LoVo (cell line): ENCODE data around the gene SLC2A14.
"Not testable (repeated sequence)": the region's sequence is repeated elsewhere in the genome, so short reads cannot be mapped to it uniquely, and the experiment has no call there.

Source experiments
- DNase-seq: peaks from one replicate; pipeline ENCODE4 v3.0.0-alpha.2; 2016; ENCODE audit warnings: low spot score

The SLC2A14 gene

GRCh38 chr12:7872566-7873319, at the start of gene SLC2A14:
Gene SLC2A14, minus strand, starts transcription at chr12:7872915. Its CDS starts 3,035 bp downstream, at chr12:7869880.
- no peak for DNase-seq

DNA sequence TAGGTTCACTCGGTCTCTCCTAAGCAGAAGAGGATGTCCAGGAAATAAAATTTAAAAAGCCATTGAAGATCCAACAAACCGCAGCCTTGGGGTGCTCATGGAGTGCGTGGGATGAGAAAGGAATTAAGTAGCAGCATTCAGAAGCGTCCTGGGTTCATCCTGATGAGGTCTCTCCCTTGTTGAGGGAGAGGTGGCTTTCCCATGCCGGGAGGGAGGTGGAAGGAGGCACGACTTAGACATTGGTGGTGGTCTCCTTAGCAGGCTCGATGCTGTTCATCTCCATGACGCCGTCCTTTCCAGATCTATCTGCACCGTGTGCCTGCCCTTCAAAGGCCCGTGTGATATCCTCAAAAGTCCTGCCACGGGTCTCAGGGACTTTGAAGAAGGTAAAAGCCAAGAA, 48.5 kb upstream of the SLC2A14 start:
- not testable (repeated sequence) for DNase-seq

GRCh38 chr12:7918268-7918590, 45.5 kb upstream of the SLC2A14 start:
- DNase-seq, result not testable (repeated sequence)

DNA sequence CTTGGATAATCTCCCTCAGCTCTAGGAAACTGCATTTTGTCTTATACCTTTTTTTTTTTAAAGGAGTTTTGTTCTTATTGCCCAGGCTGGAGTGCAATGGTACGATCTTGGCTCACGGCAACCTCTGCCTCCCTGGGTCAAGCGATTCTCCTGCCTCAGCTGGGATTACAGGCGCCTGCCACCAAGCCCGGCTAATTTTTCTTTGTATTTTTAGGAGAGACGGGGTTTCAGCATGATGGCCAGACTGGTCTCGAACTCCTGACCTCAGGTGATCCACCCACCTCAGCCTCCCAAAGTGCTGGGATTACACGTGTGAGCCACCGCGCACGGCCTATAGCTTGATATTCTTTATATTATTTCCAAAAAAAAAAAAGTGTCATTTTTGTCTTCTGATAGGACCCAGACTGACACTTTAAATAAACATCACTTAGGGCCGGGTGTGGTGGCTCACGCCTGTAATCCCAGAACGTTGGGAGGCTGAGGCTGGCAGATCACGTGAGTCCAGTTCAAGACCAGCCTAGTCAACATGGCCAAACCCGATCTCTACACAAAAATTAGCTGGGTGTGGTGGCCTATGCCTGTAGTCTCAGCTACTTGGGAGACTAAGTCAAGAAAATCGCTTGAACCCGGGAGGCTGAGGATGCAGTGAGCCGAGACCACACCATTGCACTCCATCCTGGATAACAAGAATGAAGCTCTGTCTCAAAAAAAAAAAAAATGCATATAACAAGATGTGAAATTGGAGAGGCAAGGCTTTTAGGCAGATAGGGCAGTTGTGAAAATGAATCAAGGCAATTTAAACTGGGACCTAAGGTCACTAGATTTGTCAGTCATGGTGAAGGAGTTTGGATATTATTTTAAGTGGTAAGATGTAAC, 44.9 kb upstream of the SLC2A14 start:
- no peak for DNase-seq

DNA sequence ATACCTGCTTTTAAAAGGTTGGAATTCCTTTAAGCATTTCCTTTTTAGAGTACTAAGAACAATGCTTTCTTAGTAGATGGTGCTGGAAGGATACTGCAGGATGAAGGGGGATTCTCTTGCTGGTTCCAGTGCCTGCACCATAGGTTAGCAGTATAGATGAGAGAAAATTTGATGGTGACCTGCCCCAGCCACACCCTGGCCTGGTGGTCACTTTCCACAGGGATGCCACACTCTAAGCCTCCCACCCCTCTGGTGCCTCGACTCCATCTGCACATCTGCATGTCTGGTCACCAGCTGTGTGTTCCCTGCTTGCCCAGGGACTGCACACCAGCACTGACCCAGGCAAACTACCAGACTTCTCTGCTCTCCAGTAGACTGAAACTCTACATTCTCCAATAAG, 44.2 kb upstream of the SLC2A14 start:
- DNase-seq, result no peak

- no peak for DNase-seq
These were observed 43.1 kb upstream of the SLC2A14 start for GRCh38 chr12:7915661-7916403.

GRCh38 chr12:7910106-7910505, 37.4 kb upstream of the SLC2A14 start:
- not testable (repeated sequence) for DNase-seq

DNA sequence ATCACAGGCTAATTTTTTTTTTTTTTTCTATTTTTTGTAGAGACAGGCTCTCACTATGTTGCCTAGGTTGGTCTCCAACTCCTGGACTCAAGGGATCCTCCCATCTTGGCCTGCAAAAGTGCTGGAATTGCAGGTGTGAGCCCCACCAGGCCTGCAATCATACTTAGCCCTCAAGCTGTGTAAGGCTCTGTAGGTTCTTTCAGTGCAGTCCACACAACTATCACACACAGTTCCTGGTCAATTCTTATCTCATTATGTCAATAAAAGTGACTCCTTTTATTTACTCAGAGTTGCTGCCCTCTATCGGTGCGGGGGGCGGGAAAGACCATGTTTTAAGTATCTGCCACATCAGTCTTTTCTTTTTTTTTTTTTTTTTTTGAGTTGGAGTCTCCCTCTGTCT, 34.3 kb upstream of the SLC2A14 start:
- peak; percentile 87 for DNase-seq

DNA sequence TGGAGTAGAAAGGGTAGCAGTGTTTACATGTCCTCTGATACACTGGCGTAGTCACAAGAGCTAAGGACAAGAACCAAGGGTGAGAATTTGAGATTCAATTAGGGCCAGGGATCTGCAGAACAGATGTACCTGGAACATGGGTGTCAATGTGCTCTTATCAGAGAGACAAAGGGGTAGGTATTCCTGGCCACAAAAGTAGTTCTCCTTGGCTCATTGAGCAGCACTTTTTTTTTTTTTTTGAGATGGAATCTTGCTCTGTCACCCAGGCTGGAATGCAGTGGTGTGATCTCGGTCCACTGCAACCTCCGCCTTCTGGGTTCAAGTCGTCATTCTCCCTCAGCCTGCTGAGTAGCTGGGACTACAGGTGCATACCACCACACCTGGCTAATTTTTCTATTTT, 33.6 kb upstream of the SLC2A14 start:
- DNase-seq, result not testable (repeated sequence)

- DNase-seq, result not testable (repeated sequence)
These were observed 32.9 kb upstream of the SLC2A14 start for GRCh38 chr12:7905600-7906125.

- peak; percentile 41 for DNase-seq
These were observed 32.4 kb upstream of the SLC2A14 start for GRCh38 chr12:7905071-7905470.

- DNase-seq, result not testable (repeated sequence)
These were observed 29.7 kb upstream of the SLC2A14 start for GRCh38 chr12:7902416-7902815.

- DNase-seq, result no peak
These were observed 27.0 kb upstream of the SLC2A14 start for GRCh38 chr12:7899755-7900154.

DNA sequence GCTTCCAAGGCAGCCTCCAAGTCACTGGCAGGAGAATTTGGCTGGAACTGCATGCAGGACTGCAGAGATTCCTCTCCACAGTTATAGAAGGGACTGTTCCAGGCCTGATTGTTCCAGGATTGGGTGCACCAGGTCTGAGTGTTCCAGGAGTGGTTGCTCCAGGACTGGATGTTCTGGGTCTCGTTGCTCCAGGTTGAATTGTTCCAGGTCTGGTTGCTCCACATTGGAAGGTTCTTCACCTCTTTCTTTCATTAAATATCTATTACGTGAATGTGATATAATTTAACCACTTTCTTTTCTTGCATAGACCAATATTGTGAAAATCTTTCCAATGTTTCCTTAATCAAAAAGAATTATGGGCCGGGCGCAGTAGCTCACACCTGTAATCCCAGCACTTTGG, 24.0 kb upstream of the SLC2A14 start:
- not testable (repeated sequence) for DNase-seq

DNA sequence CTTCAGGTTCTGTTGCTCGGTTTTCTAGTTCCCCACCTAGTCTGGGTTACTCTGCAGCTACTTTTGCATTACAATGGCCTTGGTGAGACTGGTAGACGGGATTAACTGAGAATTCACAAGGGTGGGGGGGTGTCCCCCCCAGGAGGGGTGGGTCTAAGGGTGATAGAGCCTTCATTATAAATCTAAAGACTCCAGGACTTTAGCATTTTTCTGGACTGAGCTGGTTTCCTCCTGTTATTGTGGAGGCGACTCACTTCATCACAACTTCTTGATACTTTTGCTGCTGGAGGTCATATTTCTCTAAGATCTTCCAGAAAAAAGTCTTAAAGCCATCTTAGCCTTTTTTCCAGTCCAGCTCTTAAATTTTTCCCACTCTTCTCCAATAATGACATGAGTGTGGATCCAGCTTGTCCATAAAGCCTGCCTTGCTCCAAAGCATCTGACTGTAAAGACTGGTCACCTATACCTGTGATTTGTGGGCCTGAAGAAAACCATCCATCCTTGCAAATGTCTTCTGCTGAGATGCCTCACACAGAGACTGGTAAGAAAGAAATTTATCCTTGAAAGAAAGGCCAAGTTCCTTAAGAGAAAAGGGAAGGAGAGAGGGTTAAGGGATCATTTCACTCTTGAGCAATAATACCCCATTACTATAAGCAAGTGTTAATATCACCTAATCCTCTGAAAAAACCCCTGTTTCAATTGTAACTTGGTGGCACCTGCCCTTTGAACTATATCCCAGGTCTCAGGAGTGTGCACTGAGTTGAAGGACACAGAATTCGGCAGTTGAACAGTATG, 19.7 kb upstream of the SLC2A14 start:
- DNase-seq, result no peak

DNA sequence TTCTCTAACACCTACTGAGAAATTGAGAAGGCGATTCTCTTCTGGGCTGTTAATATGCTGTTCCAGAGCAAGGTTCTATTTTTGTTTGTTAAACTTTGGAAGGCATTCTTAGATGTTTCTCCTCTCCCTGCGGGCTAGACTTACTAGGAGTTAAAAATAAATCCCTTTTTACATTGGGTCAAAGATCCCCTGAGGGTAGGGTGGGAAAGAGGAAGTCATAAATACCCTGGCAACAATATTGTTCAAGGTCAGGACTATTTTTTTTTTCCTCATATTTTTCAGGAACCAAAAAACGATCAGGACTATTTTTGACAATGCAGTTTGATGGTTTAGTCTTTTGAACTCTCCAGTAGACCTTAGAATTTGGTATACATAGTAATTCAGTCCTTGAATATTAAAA, 12.0 kb upstream of the SLC2A14 start:
- peak; percentile 63 for DNase-seq

DNA sequence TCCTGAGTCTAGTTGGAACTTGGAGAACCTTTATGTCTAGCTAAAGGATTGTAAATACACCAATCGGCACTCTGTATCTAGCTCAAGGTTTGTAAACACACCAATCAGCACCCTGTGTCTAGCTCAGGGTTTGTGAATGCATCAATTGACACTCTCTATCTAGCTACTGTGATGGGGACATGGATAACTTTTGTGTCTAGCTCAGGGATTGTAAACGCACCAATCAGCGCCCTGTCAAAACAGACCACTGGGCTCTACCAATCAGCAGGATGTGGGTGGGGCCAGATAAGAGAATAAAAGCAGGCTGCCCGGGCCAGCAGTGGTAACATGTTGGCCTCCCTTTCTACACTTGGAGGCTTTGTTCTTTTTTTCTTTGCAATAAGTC, 9.0 kb upstream of the SLC2A14 start:
- DNase-seq, result not testable (repeated sequence)

DNA sequence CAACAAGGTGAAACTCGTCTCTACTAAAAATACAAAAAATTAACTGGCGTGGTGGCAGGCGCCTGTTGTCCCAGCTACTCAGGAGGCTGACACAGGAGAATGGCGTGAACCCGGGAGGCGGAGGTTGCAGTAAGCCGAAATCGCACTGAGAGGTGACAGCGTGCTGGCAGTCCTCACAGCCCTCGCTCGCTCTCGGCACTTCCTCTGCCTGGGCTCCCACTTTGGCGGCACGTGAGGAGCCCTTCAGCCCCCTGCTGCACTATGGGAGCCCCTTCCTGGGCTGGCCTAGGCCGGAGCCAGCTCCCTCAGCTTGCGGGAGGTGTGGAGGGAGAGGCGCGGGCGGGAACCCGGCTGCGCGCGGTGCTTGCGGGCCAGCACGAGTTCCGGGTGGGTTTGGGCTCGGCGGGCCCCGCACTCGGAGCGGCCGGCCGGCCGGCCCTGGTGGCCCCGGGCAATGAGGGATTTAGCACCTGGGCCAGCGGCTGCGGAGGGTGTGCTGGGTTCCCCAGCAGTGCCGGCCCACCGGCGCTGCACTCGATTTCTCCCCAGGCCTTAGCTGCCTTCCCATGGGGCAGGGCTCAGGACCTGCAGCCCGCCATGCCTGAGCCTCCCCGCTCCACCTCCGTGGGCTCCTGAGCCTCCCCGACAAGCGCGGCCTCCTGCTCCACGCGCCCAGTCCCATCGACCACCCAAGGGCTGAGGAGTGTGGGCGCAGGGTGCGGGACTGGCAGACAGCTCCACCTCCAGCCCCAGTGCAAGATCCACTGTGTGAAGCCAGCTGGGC, 8.4 kb upstream of the SLC2A14 start:
- DNase-seq, result not testable (repeated sequence)

DNA sequence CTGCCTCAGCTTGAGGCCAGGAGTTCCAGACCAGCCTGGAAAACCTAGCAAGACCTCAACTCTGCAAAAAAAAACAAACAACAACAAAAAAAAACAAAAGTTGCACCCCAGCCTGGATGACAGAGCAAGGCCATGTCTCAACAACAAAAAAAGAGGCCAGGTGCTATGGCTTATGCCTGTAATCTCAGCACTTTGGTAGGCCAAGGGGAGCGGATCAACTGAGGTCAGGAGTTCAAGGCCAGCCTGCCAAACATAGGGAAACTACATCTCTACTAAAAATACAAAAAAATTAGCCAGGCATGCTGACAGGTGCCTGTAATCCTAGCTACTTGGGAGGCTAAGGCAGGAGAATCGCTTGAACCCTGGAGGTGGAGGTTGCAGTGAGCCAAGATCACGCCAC, 6.5 kb upstream of the SLC2A14 start:
- DNase-seq, result no peak

DNA sequence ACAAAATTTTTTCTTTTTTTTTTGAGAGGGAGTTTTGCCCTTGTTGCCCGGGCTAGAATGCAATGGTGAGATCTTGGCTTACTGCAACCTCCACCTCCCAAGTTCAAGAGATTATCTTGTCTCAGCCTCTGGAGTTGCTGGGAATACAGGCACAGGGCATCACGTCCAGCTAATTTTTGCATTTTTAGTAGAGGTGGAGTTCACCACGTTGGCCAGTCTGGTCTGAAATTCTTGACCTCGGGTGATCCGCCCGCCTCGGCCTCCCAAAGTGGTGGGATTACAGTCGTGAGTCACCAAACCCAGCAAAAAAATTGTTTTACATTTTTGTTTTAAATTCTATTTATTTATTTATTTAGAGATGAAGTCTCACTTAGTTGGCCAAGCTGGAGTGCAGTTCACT, 4.7 kb upstream of the SLC2A14 start:
- DNase-seq, result no peak

DNA sequence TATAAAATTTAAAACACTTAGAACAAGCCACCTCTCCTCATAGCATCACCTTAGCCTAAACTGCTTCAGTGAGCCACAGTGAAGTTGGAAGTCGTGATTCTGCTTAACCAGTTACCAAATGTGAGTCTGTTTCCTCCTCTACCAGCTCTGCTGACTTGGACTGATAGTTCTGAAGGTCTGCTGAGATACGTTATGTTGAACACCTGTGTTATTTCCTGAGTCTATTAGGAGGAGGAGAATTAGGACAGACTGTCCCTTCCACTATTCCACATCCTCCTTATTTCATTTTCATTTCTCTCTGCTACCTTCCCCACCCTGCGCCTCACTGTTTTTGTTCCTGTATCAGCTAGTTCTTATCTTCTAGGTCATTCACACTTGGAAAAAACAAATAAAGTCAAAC, 2.4 kb downstream of the SLC2A14 start:
- no peak for DNase-seq
